AG04449 (cell line): ENCODE data around the gene PPP2R2C.

Experiments
- CTCF ChIA-PET: fragments of 350-600 bp; formaldehyde crosslinking; extraction: SDS; loops from one replicate; lab custom pipeline; 2021; ENCODE audit warnings: antibody characterized with exemption; lab: Yijun Ruan, JAX
- POLR2A ChIA-PET: fragments of 400-600, 350-600 bp; formaldehyde crosslinking; extraction: SDS; loops from one replicate; lab custom pipeline; 2020; ENCODE audit warnings: antibody characterized with exemption, inconsistent platforms; lab: Yijun Ruan, JAX
- DNase-seq: peaks from one replicate; pipeline ENCODE4 v3.0.0-alpha.2; 2010; ENCODE audit warnings: low read depth, low spot score
- H3K4me3 ChIP-seq: 2 replicates; pipeline ENCODE4 v1.5.1; 2011; ENCODE audit warnings: low read depth, mild to moderate bottlenecking, control low read depth, low read length
- CTCF ChIP-seq: IDR thresholded peaks from one replicate; pipeline ENCODE4 v1.5.1; 2011; ENCODE audit warnings: mild to moderate bottlenecking, moderate library complexity, low read length, control low read depth, inconsistent platforms; ENCODE audit not compliant: insufficient read depth; ENCODE audit errors: missing control alignments

The PPP2R2C gene

GRCh38 chr4:6356076-6356560 is 116.3 kb downstream of the PPP2R2C start:
- no peak for TF ChIP-seq CTCF
- no peak for DNase-seq
- CTCF ChIA-PET = no interaction called here
- POLR2A ChIA-PET = no interaction called here
- no peak overlapping the region for H3K4me3 ChIP-seq

GRCh38 chr4:6355052-6355451 is 117.4 kb downstream of the PPP2R2C start:
- ChIA-PET CTCF (interaction anchor here (1.1 kb wide), 1 partner anchor 104 kb away, joined by 3 read pairs; no protein-coding TSS in a partner anchor), POLR2A (interaction anchor here (0.6 kb wide), 1 partner anchor 35 kb away, joined by 3 read pairs; no protein-coding TSS in a partner anchor)
- H3K4me3 ChIP-seq = no peak overlapping the region

GRCh38 chr4:6354626-6355025 is 117.8 kb downstream of the PPP2R2C start:
- ChIA-PET POLR2A (interaction anchor here (0.6 kb wide), 1 partner anchor 34 kb away, joined by 3 read pairs; no protein-coding TSS in a partner anchor), CTCF (interaction anchor here (0.7 to 1.1 kb wide), 2 partner anchors 27 to 104 kb away, joined by 3 to 4 read pairs; no protein-coding TSS in a partner anchor)
- no peak for DNase-seq
- TF ChIP-seq CTCF = no peak
- H3K4me3 ChIP-seq = no peak overlapping the region

More at GRCh38 chr4:6355052-6355451, 117.4 kb downstream of the PPP2R2C start:
- TF ChIP-seq CTCF = no peak
- no peak for DNase-seq

GRCh38 chr4:6354119-6354518 is 118.3 kb downstream of the PPP2R2C start:
- ChIA-PET CTCF (interaction anchor here (0.7 kb wide), 1 partner anchor 27 kb away, joined by 4 read pairs; no protein-coding TSS in a partner anchor), POLR2A (no interaction called here)
- H3K4me3 ChIP-seq = no peak overlapping the region
- TF ChIP-seq CTCF = no peak
- no peak for DNase-seq

DNA sequence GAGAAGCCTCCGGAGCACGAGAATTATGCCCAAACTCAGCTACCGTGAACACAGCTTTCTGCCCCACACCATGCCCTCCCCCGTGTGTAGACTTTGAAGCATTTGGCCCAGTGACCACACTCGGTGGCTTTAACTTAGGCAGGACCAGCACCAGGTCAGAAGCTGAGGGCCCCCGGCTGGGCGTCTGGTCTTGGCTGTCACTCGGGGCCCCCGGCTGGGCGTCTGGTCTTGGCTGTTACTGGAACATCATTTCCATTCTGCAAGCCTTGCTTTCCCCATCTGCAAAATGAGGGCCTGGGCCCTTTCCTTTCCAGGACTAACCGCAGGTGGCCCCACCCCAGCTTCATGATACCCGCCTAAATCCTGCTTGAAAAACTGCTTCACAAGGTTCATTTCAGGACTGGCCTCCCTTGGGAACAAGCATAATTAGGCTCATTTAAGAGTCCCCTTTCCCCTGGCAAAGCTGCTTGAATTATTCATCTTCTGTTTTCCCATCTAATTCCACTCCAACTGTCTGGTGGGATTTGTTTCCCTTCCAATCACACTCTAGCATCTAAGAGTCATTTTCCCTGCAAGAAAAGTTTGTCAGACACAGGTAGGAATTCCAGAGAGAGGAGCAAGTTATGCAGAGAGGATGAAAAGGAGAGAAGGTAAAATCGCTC is 120.3 kb downstream of the PPP2R2C start:
- no peak for TF ChIP-seq CTCF
- ChIA-PET POLR2A (no interaction called here), CTCF (interaction anchor here (14.8 kb wide), 1 partner anchor 22 kb away, joined by 178 read pairs; no protein-coding TSS in a partner anchor)
- no peak overlapping the region for H3K4me3 ChIP-seq
- no peak for DNase-seq
